ENCODE data around the gene TOM1L2. TPM values are rescaled to one million over a fixed set of nuclear protein-coding genes. Genes with fewer than 3 reads are reported as not detected.

TOM1L2 gene
- total and polyA plus RNA-seq, 2 experiments from 2014 or later, result 25.5 to 31.0 TPM

GRCh38 chr17:17814162-17815061 is 157.8 kb downstream of the TOM1L2 start:
- Histone ChIP-seq H3K79me2 (ENCODE audit: insufficient read depth) (no peaks in the 10 kb centered on the region), H3K36me3 (ENCODE audit: low read depth) (peaks cover 3% of the 10 kb centered on the region; the same call in 1 of the 2 replicates), H3K27me3 (replicated peaks; ENCODE audit: insufficient read depth) (no peaks in the 10 kb centered on the region), H3K27ac (no peak overlapping the region), H3K4me2 (ENCODE audit: unreplicated experiment) (no peak overlapping the region), H3K9ac (no peak overlapping the region), H3K4me3 (no peak overlapping the region), H4K20me1 (ENCODE audit: insufficient read depth) (no peaks in the 10 kb centered on the region), H3K9me2 (ENCODE audit: insufficient read depth) (no peaks in the 10 kb centered on the region), H3K9me3 (ENCODE audit: low read depth) (no peaks in the 10 kb centered on the region), H2AFZ (no peak overlapping the region), H3F3A (ENCODE audit: insufficient read depth) (peaks cover 6% of the 10 kb centered on the region), H3K4me1 (ENCODE audit: insufficient read depth) (no peaks in the 10 kb centered on the region)
- in situ Hi-C loops (cut with MboI), result loop anchor here (5.0 kb wide), 1 partner anchor 43 kb away; no protein-coding TSS in a partner anchor
- DNase-seq, result no peak
- no peak for TF ChIP-seq EZH2phosphoT487 (IDR thresholded peaks at IDR 0.05; ENCODE audit: insufficient read depth, low read depth)
- TF ChIP-seq EZH2 (IDR thresholded peaks at IDR 0.05; ENCODE audit: insufficient read depth, poor library complexity, severe bottlenecking), result no peak
- WGBS, 2 experiments (ENCODE audit: low coverage in 1 of 2, low lambda C conversion rate in 2 of 2, missing lambda C conversion rate in 2 of 2), result 82 to 88% methylated on average over 20 of the region's 20 CpGs

- Histone ChIP-seq H2AFZ (no peak overlapping the region), H3F3A (ENCODE audit: insufficient read depth) (peaks cover 6% of the 10 kb centered on the region), H3K4me1 (ENCODE audit: insufficient read depth) (no peaks in the 10 kb centered on the region), H3K9me3 (ENCODE audit: low read depth) (no peaks in the 10 kb centered on the region), H3K4me2 (ENCODE audit: unreplicated experiment) (no peak overlapping the region), H3K9me2 (ENCODE audit: insufficient read depth) (no peaks in the 10 kb centered on the region), H3K27ac (no peak overlapping the region), H4K20me1 (ENCODE audit: insufficient read depth) (no peaks in the 10 kb centered on the region), H3K4me3 (no peak overlapping the region), H3K9ac (no peak overlapping the region), H3K36me3 (ENCODE audit: low read depth) (no peaks in the 10 kb centered on the region; the same call in 1 of the 2 replicates), H3K27me3 (replicated peaks; ENCODE audit: insufficient read depth) (no peaks in the 10 kb centered on the region), H3K79me2 (ENCODE audit: insufficient read depth) (no peaks in the 10 kb centered on the region)
- no peak for TF ChIP-seq EZH2phosphoT487 (IDR thresholded peaks at IDR 0.05; ENCODE audit: insufficient read depth, low read depth)
- TF ChIP-seq EZH2 (IDR thresholded peaks at IDR 0.05; ENCODE audit: insufficient read depth, poor library complexity, severe bottlenecking), result no peak
- WGBS, 2 experiments (ENCODE audit: low coverage in 1 of 2, low lambda C conversion rate in 2 of 2, missing lambda C conversion rate in 2 of 2), result 88 to 96% methylated on average over 3 to 14 of the region's 16 CpGs
- no peak for DNase-seq
- in situ Hi-C loops (cut with MboI), result no loop called here
Observed at GRCh38 chr17:17813725-17814095, 158.5 kb downstream of the TOM1L2 start.

GRCh38 chr17:17813055-17813724 is 159.0 kb downstream of the TOM1L2 start:
- H3K4me2 ChIP-seq (ENCODE audit: unreplicated experiment), result no peak overlapping the region
- TF ChIP-seq EZH2phosphoT487 (IDR thresholded peaks at IDR 0.05; ENCODE audit: insufficient read depth, low read depth) (no peak), EZH2 (IDR thresholded peaks at IDR 0.05; ENCODE audit: insufficient read depth, poor library complexity, severe bottlenecking) (no peak)
- DNase-seq, result no peak
- H3K27me3 ChIP-seq (replicated peaks; ENCODE audit: insufficient read depth), result no peaks in the 10 kb centered on the region
- H3K9ac ChIP-seq, result no peak overlapping the region
- in situ Hi-C loops (cut with MboI), result no loop called here
- H3K9me3 ChIP-seq (ENCODE audit: low read depth), result no peaks in the 10 kb centered on the region
- no peaks in the 10 kb centered on the region for H3K9me2 ChIP-seq (ENCODE audit: insufficient read depth)
- H3K4me3 ChIP-seq, result no peak overlapping the region
- WGBS, 2 experiments (ENCODE audit: low coverage in 1 of 2, low lambda C conversion rate in 2 of 2, missing lambda C conversion rate in 2 of 2), result 94 to 96% methylated on average over 19 to 21 of the region's 25 CpGs
- no peaks in the 10 kb centered on the region for H3K79me2 ChIP-seq (ENCODE audit: insufficient read depth)
- no peaks in the 10 kb centered on the region for H4K20me1 ChIP-seq (ENCODE audit: insufficient read depth)
- H3K36me3 ChIP-seq (ENCODE audit: low read depth), result no peaks in the 10 kb centered on the region; the same call in 1 of the 2 replicates
- no peaks in the 10 kb centered on the region for H3K4me1 ChIP-seq (ENCODE audit: insufficient read depth)
- no peak overlapping the region for H3K27ac ChIP-seq
- no peak overlapping the region for H2AFZ ChIP-seq
- peaks cover 6% of the 10 kb centered on the region for H3F3A ChIP-seq (ENCODE audit: insufficient read depth)

- no peaks in the 10 kb centered on the region for H4K20me1 ChIP-seq (ENCODE audit: insufficient read depth)
- H3K4me2 ChIP-seq (ENCODE audit: unreplicated experiment), result no peak overlapping the region
- no peak overlapping the region for H3K4me3 ChIP-seq
- no peaks in the 10 kb centered on the region; the same call in 1 of the 2 replicates for H3K36me3 ChIP-seq (ENCODE audit: low read depth)
- 62 to 67% methylated on average over 54 to 59 of the region's 59 CpGs for WGBS, 2 experiments (ENCODE audit: low coverage in 1 of 2, low lambda C conversion rate in 2 of 2, missing lambda C conversion rate in 2 of 2)
- peaks cover 6% of the 10 kb centered on the region for H3F3A ChIP-seq (ENCODE audit: insufficient read depth)
- no peak overlapping the region for H3K9ac ChIP-seq
- no peak overlapping the region for H3K27ac ChIP-seq
- TF ChIP-seq EZH2phosphoT487 (IDR thresholded peaks at IDR 0.05; ENCODE audit: insufficient read depth, low read depth), result no peak
- no peak for TF ChIP-seq EZH2 (IDR thresholded peaks at IDR 0.05; ENCODE audit: insufficient read depth, poor library complexity, severe bottlenecking)
- H3K9me3 ChIP-seq (ENCODE audit: low read depth), result no peaks in the 10 kb centered on the region
- no peak overlapping the region for H2AFZ ChIP-seq
- H3K9me2 ChIP-seq (ENCODE audit: insufficient read depth), result no peaks in the 10 kb centered on the region
- in situ Hi-C loops (cut with MboI), result no loop called here
- no peaks in the 10 kb centered on the region for H3K4me1 ChIP-seq (ENCODE audit: insufficient read depth)
- no peaks in the 10 kb centered on the region for H3K79me2 ChIP-seq (ENCODE audit: insufficient read depth)
- DNase-seq, result peak; percentile 66
- H3K27me3 ChIP-seq (replicated peaks; ENCODE audit: insufficient read depth), result no peaks in the 10 kb centered on the region
Observed at GRCh38 chr17:17812211-17813054, 159.8 kb downstream of the TOM1L2 start.
